GM21576 (cell line): ENCODE data around the gene DCP1B.

ENCODE experiments used
- ATAC-seq: cut with Tn5 transposase; IDR thresholded peaks from one replicate; pipeline ENCODE4 v1.9.1; 2021; ENCODE audit warnings: mild to moderate bottlenecking, moderate library complexity; ENCODE audit not compliant: unreplicated experiment

The DCP1B gene

GRCh38 chr12:2017546-2018337, 13.5 kb upstream of the DCP1B start:
- ATAC-seq, result no peak

GRCh38 chr12:2016862-2017545, 12.7 kb upstream of the DCP1B start:
- ATAC-seq, result no peak

- no peak for ATAC-seq
Measured at GRCh38 chr12:2014231-2014630, 10.0 kb upstream of the DCP1B start.

- no peak for ATAC-seq
Measured at GRCh38 chr12:2013527-2014223, 9.4 kb upstream of the DCP1B start.

GRCh38 chr12:2013086-2013485, 8.8 kb upstream of the DCP1B start:
- no peak for ATAC-seq

- no peak for ATAC-seq
Measured at GRCh38 chr12:2011643-2012607, 7.7 kb upstream of the DCP1B start.

- no peak for ATAC-seq
Measured at GRCh38 chr12:2009623-2010022, 5.4 kb upstream of the DCP1B start.

GRCh38 chr12:2008677-2009076, 4.4 kb upstream of the DCP1B start:
- no peak for ATAC-seq

GRCh38 chr12:2003676-2004112, 563 bp downstream of the DCP1B start:
- peak; percentile 11 for ATAC-seq

- no peak for ATAC-seq
Measured at GRCh38 chr12:1995205-1995896, 8.9 kb downstream of the DCP1B start.

GRCh38 chr12:1994429-1995143, 9.7 kb downstream of the DCP1B start:
- ATAC-seq, result no peak

- no peak for ATAC-seq
Measured at GRCh38 chr12:1993871-1994371, 10.3 kb downstream of the DCP1B start.

GRCh38 chr12:1993341-1993740, 10.9 kb downstream of the DCP1B start:
- ATAC-seq, result no peak

- ATAC-seq, result no peak
Measured at GRCh38 chr12:1992732-1993131, 11.5 kb downstream of the DCP1B start.

- ATAC-seq, result no peak
Measured at GRCh38 chr12:1989111-1989510, 15.1 kb downstream of the DCP1B start.

GRCh38 chr12:1984759-1985158, 19.5 kb downstream of the DCP1B start:
- ATAC-seq, result no peak

GRCh38 chr12:1980282-1980681, 24.0 kb downstream of the DCP1B start:
- ATAC-seq, result no peak

- no peak for ATAC-seq
Measured at GRCh38 chr12:1978078-1978862, 26.0 kb downstream of the DCP1B start.
